ENCODE results near the gene OBSCN.

Gene OBSCN

DNA sequence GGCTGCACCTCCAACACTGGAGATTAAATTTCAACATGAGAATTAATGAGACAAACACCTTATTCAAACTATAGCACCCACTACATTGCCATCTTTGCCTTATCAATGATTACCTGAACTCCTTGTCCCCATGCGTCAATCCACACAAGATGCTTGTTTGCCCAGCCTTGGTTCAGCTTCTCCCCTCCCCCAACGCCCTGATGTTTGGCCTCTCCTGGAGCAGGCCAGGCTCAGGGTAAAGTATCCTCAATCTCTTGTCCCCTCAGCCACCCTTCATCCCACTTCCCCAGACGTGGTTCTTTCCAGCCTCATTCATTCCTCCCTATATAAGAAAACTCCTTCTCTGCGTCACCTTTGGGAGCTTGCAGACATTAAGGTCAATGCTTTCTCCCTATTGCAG, 220.6 kb downstream of the OBSCN start:
- DNase-seq, result no peak
